H1 (cell line): ENCODE results near the gene CTCF. TPM values are rescaled to one million over a fixed set of nuclear protein-coding genes. Genes with fewer than 3 reads are reported as not detected.
A peak's percentile ranks its signal among the peaks of the same experiment; 100 is the strongest.

Source experiments
- CTCF ChIA-PET: fragments of 300-600 bp; sonication (Branson Sonifier 250); formaldehyde crosslinking; loops from one replicate; lab custom pipeline; 2021; ENCODE audit not compliant: partially characterized antibody; lab: Charles Lee
- POLR2A ChIA-PET: fragments of 300-600 bp; sonication (Branson Sonifier 250); formaldehyde crosslinking; loops from one replicate; lab custom pipeline; 2021; ENCODE audit warnings: inconsistent platforms; ENCODE audit not compliant: partially characterized antibody; lab: Charles Lee
- DNase-seq, 2 experiments: peaks; one replicate each; pipeline versions ENCODE4 v3.0.0 to v3.0.0-alpha.2; 2010 to 2022; ENCODE audit warnings: low spot score in 2 of 2, low read depth in 1 of 2, mixed read lengths in 1 of 2
- FAIRE-seq: peaks from 2 replicates; lab custom pipeline; 2011; peaks lifted over from hg19 to GRCh38; lab: Jason Lieb, UNC
- H2AFZ ChIP-seq: 2 replicates; pipeline ENCODE4 v1.8.1; 2012; ENCODE audit warnings: low read length, inconsistent platforms
- H2AK5ac ChIP-seq: 2 replicates; pipeline ENCODE4 v1.6.1; 2013; ENCODE audit warnings: low read depth, low read length
- H2BK120ac ChIP-seq: replicated peaks from 2 replicates; pipeline ENCODE3; 2013; ENCODE audit warnings: low read depth, low read length, inconsistent platforms
- H2BK12ac ChIP-seq: 2 replicates; pipeline ENCODE4 v1.6.1; 2013; ENCODE audit warnings: low read depth, low read length
- H2BK15ac ChIP-seq: 2 replicates; pipeline ENCODE4 v1.6.1; 2013; ENCODE audit warnings: low read length
- H2BK20ac ChIP-seq: 2 replicates; pipeline ENCODE4 v1.6.1; 2013; ENCODE audit warnings: low read length
- H2BK5ac ChIP-seq: 2 replicates; pipeline ENCODE4 v1.6.1; 2013; ENCODE audit warnings: low read depth, low read length
- H3K14ac ChIP-seq: 2 replicates; pipeline ENCODE4 v1.6.1; 2013; ENCODE audit warnings: inconsistent platforms; ENCODE audit not compliant: insufficient read length
- H3K18ac ChIP-seq: 2 replicates; pipeline ENCODE4 v1.6.1; 2013; ENCODE audit warnings: low read length; ENCODE audit errors: extremely low read depth
- H3K23ac ChIP-seq: 2 replicates; pipeline ENCODE4 v1.6.1; 2013; ENCODE audit warnings: inconsistent platforms; ENCODE audit not compliant: insufficient read length
- H3K23me2 ChIP-seq: 2 replicates; pipeline ENCODE4 v1.6.1; 2013; ENCODE audit warnings: low read depth, low read length
- H3K27ac ChIP-seq: 2 replicates; pipeline ENCODE4 v1.6.1; 2011; ENCODE audit warnings: low read depth, low read length, inconsistent platforms
- H3K27me3 ChIP-seq, 4 experiments: replicated peaks in 1 of 4; 1 replicate in 1 of 4; 2 replicates in 3 of 4; pipeline versions ENCODE4 v1.6.1 to v1.8.1; 2011 to 2013; ENCODE audit warnings: low read length in 3 of 4, mild to moderate bottlenecking in 3 of 4, inconsistent platforms in 2 of 4, mixed read lengths in 2 of 4, moderate library complexity in 1 of 4; ENCODE audit not compliant: control insufficient read depth in 3 of 4, insufficient read depth in 3 of 4; ENCODE audit errors: extremely low read depth in 1 of 4
- H3K36me3 ChIP-seq, 4 experiments: 2 replicates each; pipeline versions ENCODE4 v1.6.1 to v1.8.1; 2011 to 2013; ENCODE audit warnings: mild to moderate bottlenecking in 4 of 4, low read length in 3 of 4, moderate library complexity in 2 of 4, control low read depth in 1 of 4, inconsistent platforms in 1 of 4; ENCODE audit not compliant: insufficient read depth in 4 of 4, control insufficient read depth in 2 of 4
- H3K4ac ChIP-seq: replicated peaks from 2 replicates; pipeline ENCODE3; 2013; ENCODE audit warnings: low read length, low read depth, mixed read lengths, inconsistent platforms; ENCODE audit not compliant: insufficient read length
- H3K4me1 ChIP-seq, 4 experiments: replicated peaks in 1 of 4; 1 replicate in 1 of 4; 2 replicates in 3 of 4; pipeline versions ENCODE4 v1.6.1 to v1.8.1; 2011 to 2013; ENCODE audit warnings: low read length in 3 of 4, inconsistent platforms in 2 of 4, mixed read lengths in 1 of 4; ENCODE audit not compliant: insufficient read depth in 4 of 4, control insufficient read depth in 3 of 4
- H3K4me2 ChIP-seq, 2 experiments: 2 replicates each; pipeline versions ENCODE4 v1.6.1 to v1.8.1; 2011 to 2013; ENCODE audit warnings: low read depth in 2 of 2, low read length in 2 of 2, control low read depth in 1 of 2, inconsistent platforms in 1 of 2, mild to moderate bottlenecking in 1 of 2; ENCODE audit not compliant: insufficient read depth in 1 of 2
- H3K4me3 ChIP-seq, 4 experiments: fragments of 200-600, 300-600 bp in 1 of 4; sonication (generic), shearing (Covaris generic), sonication (Bioruptor Twin) in 1 of 4; 2 replicates each; pipeline versions ENCODE4 v1.5.1 to v1.8.1; 2011 to 2016; ENCODE audit warnings: low read length in 4 of 4, low read depth in 3 of 4, control low read depth in 2 of 4, inconsistent platforms in 2 of 4, mild to moderate bottlenecking in 2 of 4, mixed read lengths in 1 of 4, moderate library complexity in 1 of 4; ENCODE audit not compliant: insufficient read depth in 2 of 4; ENCODE audit errors: extremely low read depth in 1 of 4
- H3K56ac ChIP-seq: replicated peaks from 2 replicates; pipeline ENCODE3; 2013; ENCODE audit warnings: low read depth, mild to moderate bottlenecking, mixed read lengths, low read length, inconsistent platforms; ENCODE audit not compliant: insufficient read length
- H3K79me1 ChIP-seq: 2 replicates; pipeline ENCODE4 v1.6.1; 2013; ENCODE audit warnings: low read depth, low read length, control low read depth
- H3K79me2 ChIP-seq, 2 experiments: 2 replicates each; pipeline versions ENCODE4 v1.6.1 to v1.8.1; 2012 to 2013; ENCODE audit warnings: low read length in 2 of 2, mild to moderate bottlenecking in 2 of 2, inconsistent platforms in 1 of 2; ENCODE audit not compliant: insufficient read depth in 2 of 2, control insufficient read depth in 1 of 2
- H3K9ac ChIP-seq, 4 experiments: replicated peaks in 1 of 4; 1 replicate in 1 of 4; 2 replicates in 3 of 4; pipeline versions ENCODE4 v1.6.1 to v1.8.1; 2011 to 2013; ENCODE audit warnings: low read depth in 3 of 4, low read length in 3 of 4, control low read depth in 2 of 4, mild to moderate bottlenecking in 2 of 4, moderate library complexity in 2 of 4, inconsistent platforms in 1 of 4; ENCODE audit errors: extremely low read depth in 1 of 4
- H3K9me3 ChIP-seq, 2 experiments: 2 replicates each; pipeline versions ENCODE4 v1.6.1 to v1.8.1; 2012 to 2013; ENCODE audit warnings: mild to moderate bottlenecking in 2 of 2, moderate library complexity in 2 of 2, control low read depth in 1 of 2, inconsistent platforms in 1 of 2, low read depth in 1 of 2, low read length in 1 of 2, mixed read lengths in 1 of 2; ENCODE audit not compliant: insufficient read depth in 2 of 2
- H4K20me1 ChIP-seq, 2 experiments: replicated peaks in 1 of 2; 2 replicates each; pipeline versions ENCODE3 to v1.8.1; 2011 to 2013; ENCODE audit warnings: inconsistent platforms in 2 of 2, low read length in 2 of 2, mild to moderate bottlenecking in 1 of 2; ENCODE audit not compliant: insufficient read depth in 2 of 2, control insufficient read depth in 1 of 2
- H4K5ac ChIP-seq: 2 replicates; pipeline ENCODE4 v1.6.1; 2013; ENCODE audit warnings: low read length, low read depth, mixed read lengths, inconsistent platforms; ENCODE audit not compliant: insufficient read length
- H4K8ac ChIP-seq: 2 replicates; pipeline ENCODE4 v1.8.0; 2013; ENCODE audit warnings: mild to moderate bottlenecking, moderate library complexity, low read length, inconsistent platforms; ENCODE audit not compliant: insufficient read depth; ENCODE audit errors: extremely low read depth
- H4K91ac ChIP-seq: replicated peaks from 2 replicates; pipeline ENCODE3; 2013; ENCODE audit warnings: low read length, mixed read lengths, inconsistent platforms; ENCODE audit not compliant: insufficient read length
- ASH2L ChIP-seq: fragments of 200-600, 300-600 bp; sonication (generic); IDR thresholded peaks from one replicate; pipeline ENCODE4 v1.7.1; 2017; ENCODE audit warnings: low read length
- FOSL1 ChIP-seq: IDR thresholded peaks from 2 replicates; pipeline ENCODE4 v1.6.1; 2011; ENCODE audit warnings: mild to moderate bottlenecking, low read depth, low read length, moderate library complexity; ENCODE audit not compliant: insufficient read depth
- HDAC2 ChIP-seq, 2 experiments: fragments of 300-600 bp in 1 of 2; sonication (generic) in 1 of 2; IDR thresholded peaks; 2 replicates each; pipeline ENCODE4 v1.6.1; 2011 to 2012; ENCODE audit warnings: low read depth in 2 of 2, low read length in 2 of 2, mild to moderate bottlenecking in 2 of 2, moderate library complexity in 2 of 2, borderline replicate concordance in 1 of 2, inconsistent platforms in 1 of 2
- JUN ChIP-seq: IDR thresholded peaks from 2 replicates; pipeline ENCODE4 v1.6.1; 2011; ENCODE audit warnings: low read depth, mild to moderate bottlenecking, improper control_type of control experiment, low read length
- JUND ChIP-seq: IDR thresholded peaks from 2 replicates; pipeline ENCODE4 v1.6.1; 2011; ENCODE audit warnings: mild to moderate bottlenecking, improper control_type of control experiment, low read length
- KDM4A ChIP-seq: IDR thresholded peaks from one replicate; pipeline ENCODE4 v1.7.1; 2012; ENCODE audit warnings: low read depth, mild to moderate bottlenecking, moderate library complexity, low read length, inconsistent platforms; ENCODE audit not compliant: severe bottlenecking
- POLR2AphosphoS5 ChIP-seq: IDR thresholded peaks from 2 replicates; pipeline ENCODE4 v1.6.1; 2011; ENCODE audit warnings: low read depth, low read length
- RXRA ChIP-seq: IDR thresholded peaks from 2 replicates; pipeline ENCODE4 v1.6.1; 2011; ENCODE audit warnings: low read depth, mild to moderate bottlenecking, low read length, moderate library complexity; ENCODE audit not compliant: insufficient read depth
- SAP30 ChIP-seq: fragments of 300-600 bp; sonication (generic); IDR thresholded peaks from 2 replicates; pipeline ENCODE4 v1.7.1; 2012; ENCODE audit warnings: low read length, moderate library complexity, mild to moderate bottlenecking, inconsistent platforms; ENCODE audit not compliant: insufficient read depth, insufficient replicate concordance
- TAF1 ChIP-seq: IDR thresholded peaks from 2 replicates; pipeline ENCODE4 v1.6.1; 2011; ENCODE audit warnings: mild to moderate bottlenecking, low read depth, low read length
- TBP ChIP-seq: IDR thresholded peaks from 2 replicates; pipeline ENCODE4 v1.6.1; 2011; ENCODE audit warnings: low read depth, low read length, improper control_type of control experiment
- TEAD4 ChIP-seq: IDR thresholded peaks from 2 replicates; pipeline ENCODE4 v1.6.1; 2012; ENCODE audit warnings: low read depth, low read length, inconsistent platforms, mixed read lengths
- WGBS, 2 experiments: shearing (Covaris generic) in 1 of 2; methylation state at CpG; one replicate each; pipeline versions ENCODE4 v1.1.6 to v1.1.7; 2013 to 2015; ENCODE audit warnings: low lambda C conversion rate in 2 of 2, mixed read lengths in 2 of 2, inconsistent platforms in 1 of 2, low coverage in 1 of 2, missing lambda C conversion rate in 1 of 2; ENCODE audit not compliant: insufficient replicate concordance in 2 of 2, insufficient coverage in 1 of 2, insufficient read length in 1 of 2; ENCODE audit errors: extremely low coverage in 1 of 2, missing lambda C conversion rate in 1 of 2; 5-methylcytosine and 5-hydroxymethylcytosine counted together
- polyA plus RNA-seq, 7 experiments: library from polyadenylated mRNA; depleted of rRNA in 3 of 7; stranded (reverse) in 5 of 7; unstranded in 2 of 7; fragments of >200 nt in 5 of 7; fragments of 200-250 nt in 2 of 7; gene quantifications; 1 replicate in 5 of 7; 2 replicates in 1 of 7; 4 replicates in 1 of 7; pipeline versions ENCODE4 v1.2.1 to v1.2.3, GENCODE V29; 2011 to 2013; ENCODE audit warnings: missing spikeins in 2 of 7, mixed read lengths in 2 of 7
- total RNA-seq: library from RNA; stranded (reverse); fragmentation: NEBNext Ultra II Directional; extraction: Animal tissue kit (Norgen Biotek cat#: 25700); gene quantifications from 2 replicates; pipeline ENCODE4 v1.2.1, GENCODE V29; 2021

CTCF gene
- total and polyA plus RNA-seq, 2 of the 8 experiments (the other 6 are each of a cell fraction or from before 2014, with no cell fraction given): 32.4 to 66.0 TPM

DNA sequence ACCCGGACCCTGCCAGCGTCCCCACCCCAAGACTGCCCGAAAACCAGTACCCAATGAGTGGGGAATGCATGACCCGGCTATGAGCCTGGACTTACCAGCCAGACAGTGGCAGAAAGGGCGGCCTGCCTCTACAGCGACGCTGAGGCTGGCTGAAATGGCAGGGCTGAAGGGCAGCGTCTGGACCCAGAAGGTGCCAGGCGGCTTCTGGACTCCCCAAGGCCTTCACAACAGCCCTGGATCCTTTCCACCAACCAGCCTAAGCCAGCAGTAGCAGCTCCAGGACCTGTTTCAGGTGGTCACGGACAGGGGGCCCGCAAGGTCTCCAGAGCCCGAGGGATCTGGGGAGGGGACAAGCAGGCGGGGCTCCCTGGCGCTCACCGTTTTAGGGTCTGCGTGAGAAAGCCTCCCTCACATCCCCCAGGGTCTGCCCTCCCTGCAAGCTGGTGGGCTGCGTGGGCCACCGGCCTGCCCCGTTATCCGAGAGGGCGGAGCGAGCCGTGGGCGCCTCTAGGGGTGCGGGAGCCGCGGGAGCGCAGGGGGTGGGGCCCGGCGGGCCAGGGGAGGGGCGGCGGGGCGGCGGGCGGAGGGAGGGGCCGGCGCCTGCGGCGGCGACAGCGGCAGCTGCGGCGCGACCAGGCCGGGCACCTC is 34.0 kb upstream of the CTCF start, which contains the start of gene RIPOR1:
RIPOR1 (plus strand) TSS at position 608 of the 648 bp plus-strand sequence. CDS start 9,618 bp downstream, outside the sequence.
- POLR2A ChIA-PET: interaction anchor here (1.5 to 3.0 kb wide), 5 partner anchors 11 to 120 kb away, joined by 4 to 14 read pairs (median 5); no protein-coding TSS in a partner anchor
- 28% methylated on average over 23 of the region's 45 CpGs; no CpG with 5 or more reads in 1 of the 2 experiments for WGBS, 2 experiments
- Histone ChIP-seq H3K79me2 (no peaks in the 10 kb centered on the region), H3K4me1 (peaks cover 0 to 12% (median 8%) of the 10 kb centered on the region in 4 experiments; a peak in 6 of 7 replicates), H2BK15ac (0 out of 2 replicates have a peak within 1 kb of the TSS, but pooled peaks have one; percentile 53), H2BK20ac (peak within 1 kb of the TSS; percentile 5; the same call in 1 of the 2 replicates), H3K9ac (no peak within 1 kb of the TSS; a peak in 1 of 7 replicates), H3K27ac (no peak within 1 kb of the TSS), H3K79me1 (no peaks in the 10 kb centered on the region), H4K91ac (peak within 1 kb of the TSS; percentile 56), H3K4me3 (peak within 1 kb of the TSS; percentile 32 to 68 (median 48)), H2AK5ac (0 out of 2 replicates have a peak within 1 kb of the TSS, but pooled peaks have one; percentile 48), H2BK120ac (no peak within 1 kb of the TSS), H4K5ac (no peak within 1 kb of the TSS), H2BK12ac (peak within 1 kb of the TSS; percentile 39; the same call in 1 of the 2 replicates), H2AFZ (peak within 1 kb of the TSS; percentile 6; the same call in 1 of the 2 replicates), H3K4ac (no peak within 1 kb of the TSS), H4K8ac (peak within 1 kb of the TSS; percentile 72), H3K14ac (no peak within 1 kb of the TSS), H2BK5ac (no peak within 1 kb of the TSS), H3K56ac (no peak within 1 kb of the TSS), H3K23ac (no peak within 1 kb of the TSS), H3K23me2 (peaks cover 16% of the 10 kb centered on the region; the same call in 1 of the 2 replicates), H3K18ac (peak within 1 kb of the TSS; percentile 78), H3K27me3 (peaks cover 58 to 99% (median 91%) of the 10 kb centered on the region in 4 experiments), H4K20me1 (peaks cover 4 to 18% of the 10 kb centered on the region in 2 experiments), H3K9me3 (no peaks in the 10 kb centered on the region), H3K4me2 (peak within 1 kb of the TSS; percentile 85 to 92), H3K36me3 (no peaks in the 10 kb centered on the region)
- no peak for FAIRE-seq
- CTCF ChIA-PET: interaction anchor here (0.6 to 2.9 kb wide), 9 partner anchors 12 to 287 kb away, joined by 3 to 12 read pairs (median 4); partner anchors contain the start of genes ACD and CARMIL2
- peak in 1 of 2 experiments; percentile 67 for DNase-seq
- no peak for TF ChIP-seq POLR2AphosphoS5
- TF ChIP-seq ASH2L: no peak
- no peak for TF ChIP-seq FOSL1
- TF ChIP-seq HDAC2 (IDR thresholded peaks at IDR 0.05; ENCODE audit: borderline replicate concordance in 1 of 2, low read depth in 2 of 2, low read length in 2 of 2): no peak
- no peak for TF ChIP-seq RXRA
- TF ChIP-seq JUND: no peak
- TF ChIP-seq KDM4A: no peak
- TF ChIP-seq TAF1: peak; percentile 49; the same call in 1 of the 2 replicates
- no peak for TF ChIP-seq JUN
- TF ChIP-seq TBP: peak; percentile 33; the same call in 1 of the 2 replicates
- TF ChIP-seq TEAD4: no peak
- no peak for TF ChIP-seq SAP30
